ENCODE data around the gene AFMID. TPM values are rescaled to one million over a fixed set of nuclear protein-coding genes. Genes with fewer than 3 reads are reported as not detected.

The AFMID gene
- total and polyA plus RNA-seq, 9 of the 15 experiments (the other 6 are each of a cell fraction or from before 2014, with no cell fraction given): 62.1 to 188 (median 74.4) TPM

- TF ChIP-seq ZNF407 (IDR thresholded peaks at IDR 0.05; ENCODE audit: low read depth): no peak
- 0 out of 2 replicates have a peak, but pooled peaks have one; percentile 48 for TF ChIP-seq SREBF1 (IDR thresholded peaks at IDR 0.05; ENCODE audit: borderline replicate concordance, low read depth, low read length)
- no peak for TF ChIP-seq TARDBP (IDR thresholded peaks at IDR 0.05)
- TF ChIP-seq ERF (CRISPR knock-in tag; IDR thresholded peaks at IDR 0.05): no peak
- TF ChIP-seq TEAD1 (CRISPR knock-in tag; IDR thresholded peaks at IDR 0.05): peak in 1 of 2 experiments; percentile 75; a peak in 2 of 4 replicates
- no peak for TF ChIP-seq PATZ1 (CRISPR knock-in tag; IDR thresholded peaks at IDR 0.05; ENCODE audit: borderline replicate concordance)
- no peak for TF ChIP-seq PHB2 (IDR thresholded peaks at IDR 0.05; ENCODE audit: low read depth)
- TF ChIP-seq ZNF75A (CRISPR knock-in tag; IDR thresholded peaks at IDR 0.05): no peak
- no peak for TF ChIP-seq SETDB1 (IDR thresholded peaks at IDR 0.05; ENCODE audit: low read length)
- TF ChIP-seq E2F1 (CRISPR knock-in tag; IDR thresholded peaks at IDR 0.05): peak; percentile 93
- peak; percentile 51; the same call in 1 of the 2 replicates for TF ChIP-seq CREB1 (IDR thresholded peaks at IDR 0.05)
- peak; percentile 84 for TF ChIP-seq CREB1 (CRISPR knock-in tag; IDR thresholded peaks at IDR 0.05)
- TF ChIP-seq PTRF (tag; IDR thresholded peaks at IDR 0.05): no peak
- no peak for TF ChIP-seq PTTG1 (tag; IDR thresholded peaks at IDR 0.05; ENCODE audit: low read depth)
- TF ChIP-seq MYNN (IDR thresholded peaks at IDR 0.05): no peak
- no peak for TF ChIP-seq MYNN (CRISPR knock-in tag; IDR thresholded peaks at IDR 0.05)
- no peak for TF ChIP-seq TRIM28 (IDR thresholded peaks at IDR 0.05)
Measured at GRCh38 chr17:78214016-78214705, 27.0 kb downstream of the AFMID start, which contains the start of gene BIRC5 (continued).
